ENCODE measurements around the gene CLSTN3. TPM values are rescaled to one million over a fixed set of nuclear protein-coding genes. Genes with fewer than 3 reads are reported as not detected.

The CLSTN3 gene
- total and polyA plus RNA-seq, 10 of the 15 experiments (the other 5 are each of a cell fraction or from before 2014, with no cell fraction given) = 0.09 to 35.9 (median 11.3) TPM

GRCh38 chr12:7178481-7178880, 48.3 kb downstream of the CLSTN3 start:
- ChIA-PET POLR2A (no interaction called here), CTCF (no interaction called here), SMC1A (ENCODE audit: uncharacterized antibody, unreplicated experiment) (no interaction called here), RAD21 (ENCODE audit: unreplicated experiment) (no interaction called here)
- no TSS peak for BruUV-seq (replicated peaks)
- no peak overlapping the region for H3K4me2 ChIP-seq (ENCODE audit: control insufficient read depth, insufficient read depth)
- DNase-seq (ENCODE audit: low read depth, low spot score) (no peak), FAIRE-seq (no peak), ATAC-seq (no peak)
- H3K36me3 ChIP-seq (ENCODE audit: control insufficient read depth in 2 of 2, insufficient read depth in 2 of 2, low read length in 1 of 2) = no peaks in the 10 kb centered on the region
- no peaks in the 10 kb centered on the region for H4K20me1 ChIP-seq (ENCODE audit: control insufficient read depth, insufficient read depth)
- H3K4me1 ChIP-seq (ENCODE audit: control insufficient read depth, insufficient read depth, low read length) = no peaks in the 10 kb centered on the region
- 54% methylated on average over 2 of the region's 2 CpGs for WGBS (ENCODE audit: insufficient coverage, insufficient replicate concordance, low lambda C conversion rate, missing lambda C conversion rate)
- no peaks in the 10 kb centered on the region; the same call in 2 of the 3 replicates for H3K9me3 ChIP-seq (replicated peaks; ENCODE audit: control insufficient read depth, insufficient read depth, low read length)
- H3K9ac ChIP-seq (ENCODE audit: control insufficient read depth, insufficient read depth, low read length) = no peak overlapping the region
- intact Hi-C loops (cut with micrococcal nuclease; ENCODE audit: unreplicated experiment) = no loop called here
- TF ChIP-seq KAT2A (conservative IDR thresholded peaks at IDR 0.05; ENCODE audit: control insufficient read depth, low read depth, low read length) (no peak), CBX3 (IDR thresholded peaks at IDR 0.05; ENCODE audit: borderline replicate concordance, low read depth) (no peak), ZNF207 (IDR thresholded peaks at IDR 0.05; ENCODE audit: borderline replicate concordance) (no peak), CBX5 (IDR thresholded peaks at IDR 0.05; ENCODE audit: low read depth) (no peak), SIN3A (IDR thresholded peaks at IDR 0.05; ENCODE audit: low read depth, low read length) (no peak), LARP7 (IDR thresholded peaks at IDR 0.05) (no peak), RUNX3 (IDR thresholded peaks at IDR 0.05; ENCODE audit: low read length) (no peak), ZNF24 (IDR thresholded peaks at IDR 0.05) (no peak), NR2F1 (conservative IDR thresholded peaks at IDR 0.05) (no peak), HDGF (IDR thresholded peaks at IDR 0.05) (no peak), NKRF (conservative IDR thresholded peaks at IDR 0.05) (no peak), DPF2 (IDR thresholded peaks at IDR 0.05) (no peak)
- no peak overlapping the region for H3K4me3 ChIP-seq
- no peak overlapping the region for H3K27ac ChIP-seq (ENCODE audit: control insufficient read depth, insufficient read depth)
- H3K79me2 ChIP-seq (ENCODE audit: control insufficient read depth, insufficient read depth, low read length) = no peaks in the 10 kb centered on the region
- in situ Hi-C loops (cut with MboI) = no loop called here
- H3K27me3 ChIP-seq (replicated peaks in 1 of 2; ENCODE audit: control insufficient read depth in 2 of 2, insufficient read depth in 2 of 2, low read length in 1 of 2) = no peaks in the 10 kb centered on the region
- no peak overlapping the region for H2AFZ ChIP-seq (ENCODE audit: control insufficient read depth, low read depth, low read length)
